H1 (cell line): Measurements from ENCODE around the gene YTHDC2. TPM values are rescaled to one million over a fixed set of nuclear protein-coding genes. Genes with fewer than 3 reads are reported as not detected.

Experiments used
- CTCF ChIA-PET: fragments of 300-600 bp; sonication (Branson Sonifier 250); formaldehyde crosslinking; loops from one replicate; lab custom pipeline; 2021; ENCODE audit not compliant: partially characterized antibody; lab: Charles Lee
- POLR2A ChIA-PET: fragments of 300-600 bp; sonication (Branson Sonifier 250); formaldehyde crosslinking; loops from one replicate; lab custom pipeline; 2021; ENCODE audit warnings: inconsistent platforms; ENCODE audit not compliant: partially characterized antibody; lab: Charles Lee
- DNase-seq, 2 experiments: peaks; one replicate each; pipeline versions ENCODE4 v3.0.0 to v3.0.0-alpha.2; 2010 to 2022; ENCODE audit warnings: low spot score in 2 of 2, low read depth in 1 of 2, mixed read lengths in 1 of 2
- FAIRE-seq: peaks from 2 replicates; lab custom pipeline; 2011; peaks lifted over from hg19 to GRCh38; lab: Jason Lieb, UNC
- H2AFZ ChIP-seq: 2 replicates; pipeline ENCODE4 v1.8.1; 2012; ENCODE audit warnings: low read length, inconsistent platforms
- H2AK5ac ChIP-seq: 2 replicates; pipeline ENCODE4 v1.6.1; 2013; ENCODE audit warnings: low read depth, low read length
- H2BK120ac ChIP-seq: replicated peaks from 2 replicates; pipeline ENCODE3; 2013; ENCODE audit warnings: low read depth, low read length, inconsistent platforms
- H2BK12ac ChIP-seq: 2 replicates; pipeline ENCODE4 v1.6.1; 2013; ENCODE audit warnings: low read depth, low read length
- H2BK15ac ChIP-seq: 2 replicates; pipeline ENCODE4 v1.6.1; 2013; ENCODE audit warnings: low read length
- H2BK20ac ChIP-seq: 2 replicates; pipeline ENCODE4 v1.6.1; 2013; ENCODE audit warnings: low read length
- H2BK5ac ChIP-seq: 2 replicates; pipeline ENCODE4 v1.6.1; 2013; ENCODE audit warnings: low read depth, low read length
- H3K14ac ChIP-seq: 2 replicates; pipeline ENCODE4 v1.6.1; 2013; ENCODE audit warnings: inconsistent platforms; ENCODE audit not compliant: insufficient read length
- H3K18ac ChIP-seq: 2 replicates; pipeline ENCODE4 v1.6.1; 2013; ENCODE audit warnings: low read length; ENCODE audit errors: extremely low read depth
- H3K23ac ChIP-seq: 2 replicates; pipeline ENCODE4 v1.6.1; 2013; ENCODE audit warnings: inconsistent platforms; ENCODE audit not compliant: insufficient read length
- H3K23me2 ChIP-seq: 2 replicates; pipeline ENCODE4 v1.6.1; 2013; ENCODE audit warnings: low read depth, low read length
- H3K27ac ChIP-seq: 2 replicates; pipeline ENCODE4 v1.6.1; 2011; ENCODE audit warnings: low read depth, low read length, inconsistent platforms
- H3K27me3 ChIP-seq, 4 experiments: replicated peaks in 1 of 4; 1 replicate in 1 of 4; 2 replicates in 3 of 4; pipeline versions ENCODE4 v1.6.1 to v1.8.1; 2011 to 2013; ENCODE audit warnings: low read length in 3 of 4, mild to moderate bottlenecking in 3 of 4, inconsistent platforms in 2 of 4, mixed read lengths in 2 of 4, moderate library complexity in 1 of 4; ENCODE audit not compliant: control insufficient read depth in 3 of 4, insufficient read depth in 3 of 4; ENCODE audit errors: extremely low read depth in 1 of 4
- H3K36me3 ChIP-seq, 4 experiments: 2 replicates each; pipeline versions ENCODE4 v1.6.1 to v1.8.1; 2011 to 2013; ENCODE audit warnings: mild to moderate bottlenecking in 4 of 4, low read length in 3 of 4, moderate library complexity in 2 of 4, control low read depth in 1 of 4, inconsistent platforms in 1 of 4; ENCODE audit not compliant: insufficient read depth in 4 of 4, control insufficient read depth in 2 of 4
- H3K4ac ChIP-seq: replicated peaks from 2 replicates; pipeline ENCODE3; 2013; ENCODE audit warnings: low read length, low read depth, mixed read lengths, inconsistent platforms; ENCODE audit not compliant: insufficient read length
- H3K4me1 ChIP-seq, 4 experiments: replicated peaks in 1 of 4; 1 replicate in 1 of 4; 2 replicates in 3 of 4; pipeline versions ENCODE4 v1.6.1 to v1.8.1; 2011 to 2013; ENCODE audit warnings: low read length in 3 of 4, inconsistent platforms in 2 of 4, mixed read lengths in 1 of 4; ENCODE audit not compliant: insufficient read depth in 4 of 4, control insufficient read depth in 3 of 4
- H3K4me2 ChIP-seq, 2 experiments: 2 replicates each; pipeline versions ENCODE4 v1.6.1 to v1.8.1; 2011 to 2013; ENCODE audit warnings: low read depth in 2 of 2, low read length in 2 of 2, control low read depth in 1 of 2, inconsistent platforms in 1 of 2, mild to moderate bottlenecking in 1 of 2; ENCODE audit not compliant: insufficient read depth in 1 of 2
- H3K4me3 ChIP-seq, 4 experiments: fragments of 200-600, 300-600 bp in 1 of 4; sonication (generic), shearing (Covaris generic), sonication (Bioruptor Twin) in 1 of 4; 2 replicates each; pipeline versions ENCODE4 v1.5.1 to v1.8.1; 2011 to 2016; ENCODE audit warnings: low read length in 4 of 4, low read depth in 3 of 4, control low read depth in 2 of 4, inconsistent platforms in 2 of 4, mild to moderate bottlenecking in 2 of 4, mixed read lengths in 1 of 4, moderate library complexity in 1 of 4; ENCODE audit not compliant: insufficient read depth in 2 of 4; ENCODE audit errors: extremely low read depth in 1 of 4
- H3K56ac ChIP-seq: replicated peaks from 2 replicates; pipeline ENCODE3; 2013; ENCODE audit warnings: low read depth, mild to moderate bottlenecking, mixed read lengths, low read length, inconsistent platforms; ENCODE audit not compliant: insufficient read length
- H3K79me1 ChIP-seq: 2 replicates; pipeline ENCODE4 v1.6.1; 2013; ENCODE audit warnings: low read depth, low read length, control low read depth
- H3K79me2 ChIP-seq, 2 experiments: 2 replicates each; pipeline versions ENCODE4 v1.6.1 to v1.8.1; 2012 to 2013; ENCODE audit warnings: low read length in 2 of 2, mild to moderate bottlenecking in 2 of 2, inconsistent platforms in 1 of 2; ENCODE audit not compliant: insufficient read depth in 2 of 2, control insufficient read depth in 1 of 2
- H3K9ac ChIP-seq, 4 experiments: replicated peaks in 1 of 4; 1 replicate in 1 of 4; 2 replicates in 3 of 4; pipeline versions ENCODE4 v1.6.1 to v1.8.1; 2011 to 2013; ENCODE audit warnings: low read depth in 3 of 4, low read length in 3 of 4, control low read depth in 2 of 4, mild to moderate bottlenecking in 2 of 4, moderate library complexity in 2 of 4, inconsistent platforms in 1 of 4; ENCODE audit errors: extremely low read depth in 1 of 4
- H3K9me3 ChIP-seq, 2 experiments: 2 replicates each; pipeline versions ENCODE4 v1.6.1 to v1.8.1; 2012 to 2013; ENCODE audit warnings: mild to moderate bottlenecking in 2 of 2, moderate library complexity in 2 of 2, control low read depth in 1 of 2, inconsistent platforms in 1 of 2, low read depth in 1 of 2, low read length in 1 of 2, mixed read lengths in 1 of 2; ENCODE audit not compliant: insufficient read depth in 2 of 2
- H4K20me1 ChIP-seq, 2 experiments: replicated peaks in 1 of 2; 2 replicates each; pipeline versions ENCODE3 to v1.8.1; 2011 to 2013; ENCODE audit warnings: inconsistent platforms in 2 of 2, low read length in 2 of 2, mild to moderate bottlenecking in 1 of 2; ENCODE audit not compliant: insufficient read depth in 2 of 2, control insufficient read depth in 1 of 2
- H4K5ac ChIP-seq: 2 replicates; pipeline ENCODE4 v1.6.1; 2013; ENCODE audit warnings: low read length, low read depth, mixed read lengths, inconsistent platforms; ENCODE audit not compliant: insufficient read length
- H4K8ac ChIP-seq: 2 replicates; pipeline ENCODE4 v1.8.0; 2013; ENCODE audit warnings: mild to moderate bottlenecking, moderate library complexity, low read length, inconsistent platforms; ENCODE audit not compliant: insufficient read depth; ENCODE audit errors: extremely low read depth
- H4K91ac ChIP-seq: replicated peaks from 2 replicates; pipeline ENCODE3; 2013; ENCODE audit warnings: low read length, mixed read lengths, inconsistent platforms; ENCODE audit not compliant: insufficient read length
- CEBPB ChIP-seq: IDR thresholded peaks from 2 replicates; pipeline ENCODE4 v1.6.1; 2012; ENCODE audit warnings: low read depth, low read length
- CHD1 ChIP-seq: IDR thresholded peaks from 2 replicates; pipeline ENCODE4 v1.6.1; 2012; ENCODE audit warnings: low read depth, low read length, improper control_type of control experiment
- JUN ChIP-seq: IDR thresholded peaks from 2 replicates; pipeline ENCODE4 v1.6.1; 2011; ENCODE audit warnings: low read depth, mild to moderate bottlenecking, improper control_type of control experiment, low read length
- NANOG ChIP-seq: IDR thresholded peaks from 2 replicates; pipeline ENCODE4 v1.6.1; 2011; ENCODE audit warnings: low read length, low read depth, mild to moderate bottlenecking, inconsistent platforms; ENCODE audit not compliant: insufficient read depth, poor library complexity, severe bottlenecking
- SIN3A ChIP-seq, 2 experiments: IDR thresholded peaks in 1 of 2; conservative IDR thresholded peaks in 1 of 2; 2 replicates each; pipeline ENCODE4 v1.6.1; 2011 to 2012; ENCODE audit warnings: low read length in 2 of 2, improper control_type of control experiment in 1 of 2, low read depth in 1 of 2, mild to moderate bottlenecking in 1 of 2
- SRF ChIP-seq: IDR thresholded peaks from 2 replicates; pipeline ENCODE4 v1.6.1; 2011; ENCODE audit warnings: mild to moderate bottlenecking, low read depth, low read length, moderate library complexity
- YY1 ChIP-seq: IDR thresholded peaks from 2 replicates; pipeline ENCODE4 v1.6.1; 2011; ENCODE audit warnings: low read depth, mild to moderate bottlenecking, low read length
- WGBS, 2 experiments: shearing (Covaris generic) in 1 of 2; methylation state at CpG; one replicate each; pipeline versions ENCODE4 v1.1.6 to v1.1.7; 2013 to 2015; ENCODE audit warnings: low lambda C conversion rate in 2 of 2, mixed read lengths in 2 of 2, inconsistent platforms in 1 of 2, low coverage in 1 of 2, missing lambda C conversion rate in 1 of 2; ENCODE audit not compliant: insufficient replicate concordance in 2 of 2, insufficient coverage in 1 of 2, insufficient read length in 1 of 2; ENCODE audit errors: extremely low coverage in 1 of 2, missing lambda C conversion rate in 1 of 2; 5-methylcytosine and 5-hydroxymethylcytosine counted together
- polyA plus RNA-seq, 7 experiments: library from polyadenylated mRNA; depleted of rRNA in 3 of 7; stranded (reverse) in 5 of 7; unstranded in 2 of 7; fragments of >200 nt in 5 of 7; fragments of 200-250 nt in 2 of 7; gene quantifications; 1 replicate in 5 of 7; 2 replicates in 1 of 7; 4 replicates in 1 of 7; pipeline versions ENCODE4 v1.2.1 to v1.2.3, GENCODE V29; 2011 to 2013; ENCODE audit warnings: missing spikeins in 2 of 7, mixed read lengths in 2 of 7
- total RNA-seq: library from RNA; stranded (reverse); fragmentation: NEBNext Ultra II Directional; extraction: Animal tissue kit (Norgen Biotek cat#: 25700); gene quantifications from 2 replicates; pipeline ENCODE4 v1.2.1, GENCODE V29; 2021
- TF ChIP-seq, protein P1 (sequence below), 3 experiments: IDR thresholded peaks; 1 replicate in 2 of 3; 2 replicates in 1 of 3; pipeline versions ENCODE4 v1.5.1 to v1.6.1; 2011; ENCODE audit warnings: low read length in 3 of 3, mild to moderate bottlenecking in 3 of 3, inconsistent platforms in 2 of 3, low read depth in 1 of 3, moderate library complexity in 1 of 3; ENCODE audit not compliant: insufficient read depth in 1 of 3; ENCODE audit errors: control extremely low read depth in 1 of 3
- TF ChIP-seq, protein P2 (sequence below): IDR thresholded peaks from 2 replicates; pipeline ENCODE4 v1.6.1; 2012; ENCODE audit warnings: low read length, inconsistent platforms

YTHDC2 gene
- total and polyA plus RNA-seq, 2 of the 8 experiments (the other 6 are each of a cell fraction or from before 2014, with no cell fraction given): 4.3 to 20.1 TPM

DNA sequence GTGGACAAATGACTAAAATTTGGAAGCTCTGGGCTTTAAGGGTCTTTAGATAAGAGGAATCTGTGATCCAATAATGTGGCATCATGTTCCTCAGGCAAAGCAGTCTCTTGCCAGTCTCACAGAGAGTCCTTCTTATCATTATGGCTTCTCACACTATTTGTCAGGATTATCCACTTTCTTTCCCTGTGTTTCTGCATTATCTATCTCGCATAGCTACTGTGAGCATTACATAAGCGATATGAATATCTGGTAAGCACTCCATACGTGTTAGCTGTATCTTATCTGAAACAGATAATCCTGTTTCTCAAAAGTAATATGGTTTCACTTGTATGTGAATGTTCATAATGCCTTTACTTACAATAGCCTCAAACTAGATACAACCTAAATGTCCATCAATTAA is 34.8 kb upstream of the YTHDC2 start:
- no peaks in the 10 kb centered on the region for H3K9me3 ChIP-seq
- POLR2A ChIA-PET: no interaction called here
- TF ChIP-seq YY1 (no peak), SIN3A (conservative IDR thresholded peaks at IDR 0.05 in 1 of 2, IDR thresholded peaks at IDR 0.05 in 1 of 2; ENCODE audit: low read depth in 1 of 2, low read length in 2 of 2) (no peak), NANOG (no peak), CHD1 (no peak), CEBPB (no peak), SRF (no peak), JUN (no peak)
- TF ChIP-seq, protein P1, sequence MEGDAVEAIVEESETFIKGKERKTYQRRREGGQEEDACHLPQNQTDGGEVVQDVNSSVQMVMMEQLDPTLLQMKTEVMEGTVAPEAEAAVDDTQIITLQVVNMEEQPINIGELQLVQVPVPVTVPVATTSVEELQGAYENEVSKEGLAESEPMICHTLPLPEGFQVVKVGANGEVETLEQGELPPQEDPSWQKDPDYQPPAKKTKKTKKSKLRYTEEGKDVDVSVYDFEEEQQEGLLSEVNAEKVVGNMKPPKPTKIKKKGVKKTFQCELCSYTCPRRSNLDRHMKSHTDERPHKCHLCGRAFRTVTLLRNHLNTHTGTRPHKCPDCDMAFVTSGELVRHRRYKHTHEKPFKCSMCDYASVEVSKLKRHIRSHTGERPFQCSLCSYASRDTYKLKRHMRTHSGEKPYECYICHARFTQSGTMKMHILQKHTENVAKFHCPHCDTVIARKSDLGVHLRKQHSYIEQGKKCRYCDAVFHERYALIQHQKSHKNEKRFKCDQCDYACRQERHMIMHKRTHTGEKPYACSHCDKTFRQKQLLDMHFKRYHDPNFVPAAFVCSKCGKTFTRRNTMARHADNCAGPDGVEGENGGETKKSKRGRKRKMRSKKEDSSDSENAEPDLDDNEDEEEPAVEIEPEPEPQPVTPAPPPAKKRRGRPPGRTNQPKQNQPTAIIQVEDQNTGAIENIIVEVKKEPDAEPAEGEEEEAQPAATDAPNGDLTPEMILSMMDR (IDR thresholded peaks at IDR 0.05; ENCODE audit: control extremely low read depth in 1 of 3, insufficient read depth in 1 of 3, low read depth in 1 of 3, low read length in 3 of 3): no peak
- TF ChIP-seq, protein P2, sequence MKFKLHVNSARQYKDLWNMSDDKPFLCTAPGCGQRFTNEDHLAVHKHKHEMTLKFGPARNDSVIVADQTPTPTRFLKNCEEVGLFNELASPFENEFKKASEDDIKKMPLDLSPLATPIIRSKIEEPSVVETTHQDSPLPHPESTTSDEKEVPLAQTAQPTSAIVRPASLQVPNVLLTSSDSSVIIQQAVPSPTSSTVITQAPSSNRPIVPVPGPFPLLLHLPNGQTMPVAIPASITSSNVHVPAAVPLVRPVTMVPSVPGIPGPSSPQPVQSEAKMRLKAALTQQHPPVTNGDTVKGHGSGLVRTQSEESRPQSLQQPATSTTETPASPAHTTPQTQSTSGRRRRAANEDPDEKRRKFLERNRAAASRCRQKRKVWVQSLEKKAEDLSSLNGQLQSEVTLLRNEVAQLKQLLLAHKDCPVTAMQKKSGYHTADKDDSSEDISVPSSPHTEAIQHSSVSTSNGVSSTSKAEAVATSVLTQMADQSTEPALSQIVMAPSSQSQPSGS: no peak

More for the DNA sequence above, 34.8 kb upstream of the YTHDC2 start:
- Histone ChIP-seq H3K23me2 (no peaks in the 10 kb centered on the region), H3K23ac (no peak overlapping the region), H2BK5ac (no peak overlapping the region), H3K14ac (no peak overlapping the region), H2BK120ac (no peak overlapping the region), H3K4me1 (peaks cover 0 to 2% (median 0%) of the 10 kb centered on the region in 4 experiments; a peak in 2 of 7 replicates), H3K36me3 (no peaks in the 10 kb centered on the region), H3K79me1 (no peaks in the 10 kb centered on the region), H4K20me1 (no peaks in the 10 kb centered on the region), H3K4me3 (no peak overlapping the region), H3K27ac (no peak overlapping the region), H3K9ac (no peak overlapping the region), H3K56ac (no peak overlapping the region), H2BK15ac (no peak overlapping the region), H3K27me3 (peaks cover 0 to 1% (median 0%) of the 10 kb centered on the region in 4 experiments; a peak in 1 of 7 replicates), H2AK5ac (no peak overlapping the region), H3K4ac (no peak overlapping the region), H2AFZ (no peak overlapping the region), H4K8ac (no peak overlapping the region), H3K79me2 (no peaks in the 10 kb centered on the region), H2BK20ac (no peak overlapping the region), H3K4me2 (no peak overlapping the region), H3K18ac (no peak overlapping the region), H2BK12ac (no peak overlapping the region), H4K5ac (no peak overlapping the region), H4K91ac (no peak overlapping the region)
- 90% methylated on average over 3 of the region's 3 CpGs; no CpG with 5 or more reads in 1 of the 2 experiments for WGBS, 2 experiments
- DNase-seq (no peak), FAIRE-seq (no peak)
- CTCF ChIA-PET: interaction anchor here (1.0 kb wide), 1 partner anchor 99 kb away, joined by 3 read pairs; no protein-coding TSS in a partner anchor
